ENCODE measurements around the gene SH3BP1. TPM values are rescaled to one million over a fixed set of nuclear protein-coding genes. Genes with fewer than 3 reads are reported as not detected.

Gene SH3BP1
- total and polyA plus RNA-seq, 2 of the 13 experiments (the other 11 are each of a cell fraction or from before 2014, with no cell fraction given) = 8.4 to 18.5 TPM

DNA sequence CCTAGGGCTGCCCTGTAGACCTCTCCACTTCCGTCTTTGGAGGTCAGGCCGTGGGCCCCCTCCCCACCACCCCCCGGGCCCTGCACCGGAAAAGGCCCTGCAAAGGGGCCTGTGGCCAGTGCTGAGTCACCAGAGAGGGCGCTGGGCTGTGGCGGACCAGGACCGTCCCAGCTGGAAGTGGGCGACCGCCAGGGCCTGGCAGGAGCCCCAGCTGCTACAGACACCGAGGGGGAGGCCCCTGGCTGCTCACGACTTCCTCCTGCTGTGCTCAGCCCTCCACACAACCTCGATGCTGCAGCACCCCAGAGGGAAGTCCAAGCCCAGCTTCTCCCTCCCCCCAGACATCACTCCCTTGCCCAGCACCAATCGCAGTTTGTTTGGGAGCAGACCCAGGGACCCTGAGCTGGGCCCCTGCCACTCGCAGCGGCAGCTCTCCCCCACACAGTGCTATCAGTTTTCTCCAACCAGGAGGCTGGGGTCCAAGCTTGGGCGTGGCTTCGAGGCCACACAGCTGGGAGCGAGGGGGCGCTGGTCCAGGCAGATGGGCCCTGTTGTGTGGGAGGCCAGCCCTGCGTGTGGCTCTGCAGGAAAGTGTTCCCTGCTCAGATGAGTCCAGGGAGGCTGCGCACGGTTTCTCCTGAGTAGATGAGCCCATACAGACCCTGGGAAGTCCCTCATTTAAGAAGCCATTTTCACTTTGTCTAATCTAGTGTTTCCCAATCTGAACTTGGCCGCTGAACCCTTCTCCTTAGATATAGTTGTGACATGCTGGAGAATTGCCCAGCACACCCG, 5.6 kb upstream of the SH3BP1 start (continued):
- TF ChIP-seq SIN3A (IDR thresholded peaks at IDR 0.05; ENCODE audit: borderline replicate concordance, low read depth, low read length) (no peak; the same call in 1 of the 2 replicates), ESRRA (CRISPR knock-in tag; IDR thresholded peaks at IDR 0.05; ENCODE audit: low read depth) (no peak; the same call in none of the 2 replicates), NR2F1 (CRISPR knock-in tag; IDR thresholded peaks at IDR 0.05) (no peak), SMARCE1 (IDR thresholded peaks at IDR 0.05; ENCODE audit: borderline replicate concordance) (no peak), ZNF891 (CRISPR knock-in tag; IDR thresholded peaks at IDR 0.05) (no peak; the same call in 1 of the 2 replicates), RBAK (CRISPR knock-in tag; IDR thresholded peaks at IDR 0.05) (no peak), ZNF558 (CRISPR knock-in tag; IDR thresholded peaks at IDR 0.05; ENCODE audit: borderline replicate concordance) (0 out of 2 replicates have a peak, but pooled peaks have one; percentile 35), ZNF124 (CRISPR knock-in tag; IDR thresholded peaks at IDR 0.05) (no peak), ZNF564 (CRISPR knock-in tag; IDR thresholded peaks at IDR 0.05) (peak; percentile 75), ATF4 (CRISPR knock-in tag; IDR thresholded peaks at IDR 0.05) (0 out of 4 replicates have a peak, but pooled peaks of 1 of the 2 experiments have one; percentile 24), GZF1 (CRISPR knock-in tag; IDR thresholded peaks at IDR 0.05) (no peak), RERE (CRISPR knock-in tag; IDR thresholded peaks at IDR 0.05; ENCODE audit: low read depth) (no peak; the same call in 1 of the 2 replicates)
- TF ChIP-seq, protein P1, sequence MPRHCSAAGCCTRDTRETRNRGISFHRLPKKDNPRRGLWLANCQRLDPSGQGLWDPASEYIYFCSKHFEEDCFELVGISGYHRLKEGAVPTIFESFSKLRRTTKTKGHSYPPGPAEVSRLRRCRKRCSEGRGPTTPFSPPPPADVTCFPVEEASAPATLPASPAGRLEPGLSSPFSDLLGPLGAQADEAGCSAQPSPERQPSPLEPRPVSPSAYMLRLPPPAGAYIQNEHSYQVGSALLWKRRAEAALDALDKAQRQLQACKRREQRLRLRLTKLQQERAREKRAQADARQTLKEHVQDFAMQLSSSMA (CRISPR knock-in tag; IDR thresholded peaks at IDR 0.05) = no peak
- TF ChIP-seq, protein P2, sequence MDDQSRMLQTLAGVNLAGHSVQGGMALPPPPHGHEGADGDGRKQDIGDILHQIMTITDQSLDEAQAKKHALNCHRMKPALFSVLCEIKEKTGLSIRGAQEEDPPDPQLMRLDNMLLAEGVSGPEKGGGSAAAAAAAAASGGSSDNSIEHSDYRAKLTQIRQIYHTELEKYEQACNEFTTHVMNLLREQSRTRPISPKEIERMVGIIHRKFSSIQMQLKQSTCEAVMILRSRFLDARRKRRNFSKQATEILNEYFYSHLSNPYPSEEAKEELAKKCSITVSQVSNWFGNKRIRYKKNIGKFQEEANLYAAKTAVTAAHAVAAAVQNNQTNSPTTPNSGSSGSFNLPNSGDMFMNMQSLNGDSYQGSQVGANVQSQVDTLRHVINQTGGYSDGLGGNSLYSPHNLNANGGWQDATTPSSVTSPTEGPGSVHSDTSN (CRISPR knock-in tag; IDR thresholded peaks at IDR 0.05; ENCODE audit: borderline replicate concordance) = no peak
- TF ChIP-seq, protein P3, sequence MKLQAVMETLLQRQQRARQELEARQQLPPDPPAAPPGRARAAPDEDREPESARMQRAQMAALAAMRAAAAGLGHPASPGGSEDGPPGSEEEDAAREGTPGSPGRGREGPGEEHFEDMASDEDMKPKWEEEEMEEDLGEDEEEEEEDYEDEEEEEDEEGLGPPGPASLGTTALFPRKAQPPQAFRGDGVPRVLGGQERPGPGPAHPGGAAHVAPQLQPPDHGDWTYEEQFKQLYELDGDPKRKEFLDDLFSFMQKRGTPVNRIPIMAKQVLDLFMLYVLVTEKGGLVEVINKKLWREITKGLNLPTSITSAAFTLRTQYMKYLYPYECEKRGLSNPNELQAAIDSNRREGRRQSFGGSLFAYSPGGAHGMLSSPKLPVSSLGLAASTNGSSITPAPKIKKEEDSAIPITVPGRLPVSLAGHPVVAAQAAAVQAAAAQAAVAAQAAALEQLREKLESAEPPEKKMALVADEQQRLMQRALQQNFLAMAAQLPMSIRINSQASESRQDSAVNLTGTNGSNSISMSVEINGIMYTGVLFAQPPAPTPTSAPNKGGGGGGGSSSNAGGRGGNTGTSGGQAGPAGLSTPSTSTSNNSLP (IDR thresholded peaks at IDR 0.05; ENCODE audit: low read depth, low read length) = 0 out of 2 replicates have a peak, but pooled peaks have one; percentile 10
- TF ChIP-seq, protein P4, sequence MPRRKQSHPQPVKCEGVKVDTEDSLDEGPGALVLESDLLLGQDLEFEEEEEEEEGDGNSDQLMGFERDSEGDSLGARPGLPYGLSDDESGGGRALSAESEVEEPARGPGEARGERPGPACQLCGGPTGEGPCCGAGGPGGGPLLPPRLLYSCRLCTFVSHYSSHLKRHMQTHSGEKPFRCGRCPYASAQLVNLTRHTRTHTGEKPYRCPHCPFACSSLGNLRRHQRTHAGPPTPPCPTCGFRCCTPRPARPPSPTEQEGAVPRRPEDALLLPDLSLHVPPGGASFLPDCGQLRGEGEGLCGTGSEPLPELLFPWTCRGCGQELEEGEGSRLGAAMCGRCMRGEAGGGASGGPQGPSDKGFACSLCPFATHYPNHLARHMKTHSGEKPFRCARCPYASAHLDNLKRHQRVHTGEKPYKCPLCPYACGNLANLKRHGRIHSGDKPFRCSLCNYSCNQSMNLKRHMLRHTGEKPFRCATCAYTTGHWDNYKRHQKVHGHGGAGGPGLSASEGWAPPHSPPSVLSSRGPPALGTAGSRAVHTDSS (CRISPR knock-in tag; conservative IDR thresholded peaks at IDR 0.05) = no peak

All from HepG2 (cell line).